GM12865 (cell line): ENCODE data around the gene UBE2E3.
A peak's percentile ranks its signal among the peaks of the same experiment; 100 is the strongest.
"Not testable (repeated sequence)": the region's sequence is repeated elsewhere in the genome, so short reads cannot be mapped to it uniquely, and the experiment has no call there.

Source experiments
- DNase-seq: peaks from one replicate; pipeline ENCODE4 v3.0.0; 2010; ENCODE audit warnings: low read depth
- H3K4me3 ChIP-seq: 2 replicates; pipeline ENCODE4 v1.5.1; 2011; ENCODE audit warnings: mild to moderate bottlenecking, low read depth, low read length, control low read depth
- CTCF ChIP-seq: IDR thresholded peaks from 2 replicates; pipeline ENCODE4 v1.5.1; 2011; ENCODE audit warnings: low read length, control low read depth, low read depth, inconsistent platforms; ENCODE audit not compliant: insufficient read depth; ENCODE audit errors: missing control alignments

UBE2E3 gene

GRCh38 chr2:181085734-181086133 is 105.3 kb downstream of the UBE2E3 start:
- H3K4me3 ChIP-seq, result no peak overlapping the region
- no peak for TF ChIP-seq CTCF
- no peak for DNase-seq

- DNase-seq, H3K4me3 ChIP-seq: not testable (repeated sequence)
These were observed 111.5 kb downstream of the UBE2E3 start for GRCh38 chr2:181091920-181092319.

GRCh38 chr2:181095486-181095885 is 115.1 kb downstream of the UBE2E3 start:
- no peak overlapping the region for H3K4me3 ChIP-seq
- no peak for TF ChIP-seq CTCF
- DNase-seq, result no peak

- no peak for TF ChIP-seq CTCF
These were observed 123.3 kb downstream of the UBE2E3 start for GRCh38 chr2:181103659-181104058.

GRCh38 chr2:181104512-181105115 is 124.2 kb downstream of the UBE2E3 start:
- DNase-seq, result peak; percentile 62
- TF ChIP-seq CTCF, result peak; percentile 58
- H3K4me3 ChIP-seq, result no peak overlapping the region

More at GRCh38 chr2:181103659-181104058, 123.3 kb downstream of the UBE2E3 start:
- no peak for DNase-seq
- H3K4me3 ChIP-seq, result no peak overlapping the region

GRCh38 chr2:181105562-181105961 is 125.2 kb downstream of the UBE2E3 start:
- no peak overlapping the region for H3K4me3 ChIP-seq
- no peak for DNase-seq
- TF ChIP-seq CTCF, result no peak

GRCh38 chr2:181106229-181106628 is 125.8 kb downstream of the UBE2E3 start:
- no peak overlapping the region; the same call in 1 of the 2 replicates for H3K4me3 ChIP-seq
- peak; percentile 27 for DNase-seq
- no peak for TF ChIP-seq CTCF
